Measurements from ENCODE around the gene SHBG.

- TF ChIP-seq CTCF (conservative IDR thresholded peaks at IDR 0.05; ENCODE audit: low read depth in 2 of 2) (no peak), EZH2phosphoT487 (IDR thresholded peaks at IDR 0.05; ENCODE audit: unreplicated experiment) (no peak), POLR2AphosphoS5 (IDR thresholded peaks at IDR 0.05; ENCODE audit: low read depth) (no peak), CREB1 (CRISPR knock-in tag; IDR thresholded peaks at IDR 0.05; ENCODE audit: low read depth) (no peak), EZH2 (IDR thresholded peaks at IDR 0.05; ENCODE audit: low read depth, unreplicated experiment) (no peak), STAT1 (IDR thresholded peaks at IDR 0.05; ENCODE audit: unreplicated experiment) (no peak)
Measured at GRCh38 chr17:7644775-7645174, 14.8 kb downstream of the SHBG start.

Measured in GM23338 (cell line).